ENCODE data around the gene PPIL4. TPM values are rescaled to one million over a fixed set of nuclear protein-coding genes. Genes with fewer than 3 reads are reported as not detected.

PPIL4 gene
- total and polyA plus RNA-seq, 2 of the 13 experiments (the other 11 are each of a cell fraction or from before 2014, with no cell fraction given): 5.5 to 46.0 TPM

DNA sequence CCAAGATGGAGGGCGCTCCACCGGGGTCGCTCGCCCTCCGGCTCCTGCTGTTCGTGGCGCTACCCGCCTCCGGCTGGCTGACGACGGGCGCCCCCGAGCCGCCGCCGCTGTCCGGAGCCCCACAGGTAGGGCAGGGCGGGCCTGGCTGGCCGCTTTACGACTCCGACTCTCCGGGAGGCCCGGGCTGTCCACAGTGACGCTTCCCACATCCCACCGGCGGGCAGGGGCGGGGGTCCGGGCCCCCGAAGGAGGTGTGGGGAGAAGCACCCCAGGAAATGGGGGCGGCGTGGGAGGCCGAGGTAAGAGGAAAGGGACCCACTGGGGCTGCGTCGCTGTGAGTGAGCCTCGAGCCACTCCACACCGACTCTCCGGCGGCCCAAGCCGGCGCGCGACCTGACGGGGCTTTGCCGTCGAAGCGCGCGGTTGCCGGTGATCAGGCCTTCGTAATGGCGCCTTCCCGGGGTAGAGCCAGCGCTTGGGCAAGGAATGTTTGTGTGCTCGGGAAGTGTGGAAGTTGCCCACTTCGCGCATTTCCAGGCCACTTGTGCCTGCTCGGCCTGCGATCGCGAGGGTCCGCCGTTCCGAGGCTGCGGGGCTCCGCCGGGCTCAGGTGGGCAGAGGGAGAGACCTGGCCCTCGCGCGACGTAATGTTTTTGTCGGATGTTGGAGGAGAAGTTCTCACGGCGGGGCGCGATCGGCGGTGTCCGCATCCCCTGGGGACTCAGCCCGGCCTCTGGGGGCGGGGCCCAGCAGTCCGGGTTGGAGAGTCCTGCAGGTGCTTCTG is 20.8 kb upstream of the PPIL4 start (continued):
- TF ChIP-seq ARID2 (CRISPR knock-in tag; IDR thresholded peaks at IDR 0.05; ENCODE audit: borderline replicate concordance) (peak; percentile 82; the same call in 1 of the 2 replicates), MAF1 (CRISPR knock-in tag; IDR thresholded peaks at IDR 0.05; ENCODE audit: borderline replicate concordance) (0 out of 2 replicates have a peak, but pooled peaks have one; percentile 44), RORA (CRISPR knock-in tag; IDR thresholded peaks at IDR 0.05) (no peak), ZNF839 (CRISPR knock-in tag; IDR thresholded peaks at IDR 0.05; ENCODE audit: borderline replicate concordance) (no peak), KDM2A (CRISPR knock-in tag; IDR thresholded peaks at IDR 0.05; ENCODE audit: borderline replicate concordance, low read depth) (peak; percentile 75), FLYWCH1 (CRISPR knock-in tag; IDR thresholded peaks at IDR 0.05) (no peak), ZNF709 (CRISPR knock-in tag; IDR thresholded peaks at IDR 0.05) (0 out of 2 replicates have a peak, but pooled peaks have one; percentile 51), ESRRA (CRISPR knock-in tag; IDR thresholded peaks at IDR 0.05; ENCODE audit: low read depth) (peak; percentile 47; the same call in 1 of the 2 replicates), ZNF121 (CRISPR knock-in tag; IDR thresholded peaks at IDR 0.05) (no peak), FOXO1 (CRISPR knock-in tag; IDR thresholded peaks at IDR 0.05) (no peak), ZNF629 (CRISPR knock-in tag; conservative IDR thresholded peaks at IDR 0.05) (no peak), TAF1 (CRISPR knock-in tag; IDR thresholded peaks at IDR 0.05) (peak; percentile 70), HMG20A (CRISPR knock-in tag; IDR thresholded peaks at IDR 0.05; ENCODE audit: borderline replicate concordance) (no peak), FOSL1 (CRISPR knock-in tag; IDR thresholded peaks at IDR 0.05; ENCODE audit: borderline replicate concordance) (no peak), POLR2AphosphoS2 (IDR thresholded peaks at IDR 0.05; ENCODE audit: low read depth, low read length) (no peak), ZNF547 (CRISPR knock-in tag; IDR thresholded peaks at IDR 0.05) (peak; percentile 97), GFI1 (CRISPR knock-in tag; IDR thresholded peaks at IDR 0.05; ENCODE audit: borderline replicate concordance) (no peak), MIER3 (CRISPR knock-in tag; IDR thresholded peaks at IDR 0.05; ENCODE audit: borderline replicate concordance) (no peak), ZNF672 (CRISPR knock-in tag; IDR thresholded peaks at IDR 0.05) (no peak), ZNF644 (CRISPR knock-in tag; IDR thresholded peaks at IDR 0.05; ENCODE audit: low read depth) (no peak), ZSCAN12 (CRISPR knock-in tag; IDR thresholded peaks at IDR 0.05) (0 out of 2 replicates have a peak, but pooled peaks have one; percentile 44)
- TF ChIP-seq, protein P1, sequence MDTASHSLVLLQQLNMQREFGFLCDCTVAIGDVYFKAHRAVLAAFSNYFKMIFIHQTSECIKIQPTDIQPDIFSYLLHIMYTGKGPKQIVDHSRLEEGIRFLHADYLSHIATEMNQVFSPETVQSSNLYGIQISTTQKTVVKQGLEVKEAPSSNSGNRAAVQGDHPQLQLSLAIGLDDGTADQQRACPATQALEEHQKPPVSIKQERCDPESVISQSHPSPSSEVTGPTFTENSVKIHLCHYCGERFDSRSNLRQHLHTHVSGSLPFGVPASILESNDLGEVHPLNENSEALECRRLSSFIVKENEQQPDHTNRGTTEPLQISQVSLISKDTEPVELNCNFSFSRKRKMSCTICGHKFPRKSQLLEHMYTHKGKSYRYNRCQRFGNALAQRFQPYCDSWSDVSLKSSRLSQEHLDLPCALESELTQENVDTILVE (CRISPR knock-in tag; IDR thresholded peaks at IDR 0.05): no peak
- TF ChIP-seq, protein P2, sequence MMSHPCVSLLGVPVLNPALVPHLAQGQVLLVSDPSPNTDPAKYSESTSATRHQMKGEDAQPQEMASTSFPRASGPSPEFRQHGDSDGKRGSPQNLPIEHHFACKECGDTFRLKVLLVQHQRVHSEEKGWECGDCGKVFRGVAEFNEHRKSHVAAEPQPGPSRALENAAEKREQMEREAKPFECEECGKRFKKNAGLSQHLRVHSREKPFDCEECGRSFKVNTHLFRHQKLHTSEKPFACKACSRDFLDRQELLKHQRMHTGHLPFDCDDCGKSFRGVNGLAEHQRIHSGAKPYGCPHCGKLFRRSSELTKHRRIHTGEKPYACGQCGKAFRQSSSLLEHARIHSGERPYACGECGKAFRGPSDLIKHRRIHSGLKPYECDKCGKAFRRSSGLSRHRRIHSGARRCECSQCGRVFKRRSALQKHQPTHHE (CRISPR knock-in tag; IDR thresholded peaks at IDR 0.05; ENCODE audit: borderline replicate concordance): peak; percentile 35; the same call in 1 of the 2 replicates
- TF ChIP-seq, protein P3, sequence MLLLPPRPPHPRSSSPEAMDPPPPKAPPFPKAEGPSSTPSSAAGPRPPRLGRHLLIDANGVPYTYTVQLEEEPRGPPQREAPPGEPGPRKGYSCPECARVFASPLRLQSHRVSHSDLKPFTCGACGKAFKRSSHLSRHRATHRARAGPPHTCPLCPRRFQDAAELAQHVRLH (CRISPR knock-in tag; IDR thresholded peaks at IDR 0.05; ENCODE audit: borderline replicate concordance, low read depth): no peak
- TF ChIP-seq, protein P4, sequence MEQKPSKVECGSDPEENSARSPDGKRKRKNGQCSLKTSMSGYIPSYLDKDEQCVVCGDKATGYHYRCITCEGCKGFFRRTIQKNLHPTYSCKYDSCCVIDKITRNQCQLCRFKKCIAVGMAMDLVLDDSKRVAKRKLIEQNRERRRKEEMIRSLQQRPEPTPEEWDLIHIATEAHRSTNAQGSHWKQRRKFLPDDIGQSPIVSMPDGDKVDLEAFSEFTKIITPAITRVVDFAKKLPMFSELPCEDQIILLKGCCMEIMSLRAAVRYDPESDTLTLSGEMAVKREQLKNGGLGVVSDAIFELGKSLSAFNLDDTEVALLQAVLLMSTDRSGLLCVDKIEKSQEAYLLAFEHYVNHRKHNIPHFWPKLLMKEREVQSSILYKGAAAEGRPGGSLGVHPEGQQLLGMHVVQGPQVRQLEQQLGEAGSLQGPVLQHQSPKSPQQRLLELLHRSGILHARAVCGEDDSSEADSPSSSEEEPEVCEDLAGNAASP (CRISPR knock-in tag; IDR thresholded peaks at IDR 0.05; ENCODE audit: borderline replicate concordance): peak; percentile 18; the same call in 1 of the 2 replicates
- TF ChIP-seq, protein P5, sequence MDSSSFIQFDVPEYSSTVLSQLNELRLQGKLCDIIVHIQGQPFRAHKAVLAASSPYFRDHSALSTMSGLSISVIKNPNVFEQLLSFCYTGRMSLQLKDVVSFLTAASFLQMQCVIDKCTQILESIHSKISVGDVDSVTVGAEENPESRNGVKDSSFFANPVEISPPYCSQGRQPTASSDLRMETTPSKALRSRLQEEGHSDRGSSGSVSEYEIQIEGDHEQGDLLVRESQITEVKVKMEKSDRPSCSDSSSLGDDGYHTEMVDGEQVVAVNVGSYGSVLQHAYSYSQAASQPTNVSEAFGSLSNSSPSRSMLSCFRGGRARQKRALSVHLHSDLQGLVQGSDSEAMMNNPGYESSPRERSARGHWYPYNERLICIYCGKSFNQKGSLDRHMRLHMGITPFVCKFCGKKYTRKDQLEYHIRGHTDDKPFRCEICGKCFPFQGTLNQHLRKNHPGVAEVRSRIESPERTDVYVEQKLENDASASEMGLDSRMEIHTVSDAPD (CRISPR knock-in tag; IDR thresholded peaks at IDR 0.05): peak; percentile 62; the same call in 1 of the 2 replicates
